CD4-positive, alpha-beta T cell (primary cell): ENCODE results near the gene TUBG1. TPM values are rescaled to one million over a fixed set of nuclear protein-coding genes. Genes with fewer than 3 reads are reported as not detected.

Experiments used
- ATAC-seq: fragments of 200-7000 bp; cut with Tn5 transposase; one replicate; pipeline ENCODE4 v1.10.0; 2022; ENCODE audit warnings: mild to moderate bottlenecking; ENCODE audit not compliant: poor library complexity
- CTCF ChIA-PET: fragments of 350-600 bp; sonication (Branson Sonifier 250); formaldehyde crosslinking; loops from one replicate; lab custom pipeline; 2021; ENCODE audit warnings: antibody characterized with exemption, inconsistent platforms; lab: Charles Lee
- POLR2A ChIA-PET: fragments of 350-600 bp; sonication (Branson Sonifier 250); formaldehyde crosslinking; loops from one replicate; lab custom pipeline; 2021; ENCODE audit warnings: antibody characterized with exemption, inconsistent platforms; lab: Charles Lee
- DNase-seq, 14 experiments: peaks; one replicate each; pipeline ENCODE4 v3.0.0-alpha.2; 2013 to 2020; ENCODE audit warnings: mixed read lengths in 2 of 14
- H3K27ac ChIP-seq, 2 donors: one replicate each; pipeline versions ENCODE4 v1.5.1 to v1.7.0; 2013; ENCODE audit warnings: low read length in 2 of 2, low read depth in 1 of 2, mild to moderate bottlenecking in 1 of 2
- H3K27me3 ChIP-seq, 2 experiments: 1 replicate in 1 of 2; 2 replicates in 1 of 2; pipeline versions ENCODE4 v1.6.1 to v1.7.0; 2013; ENCODE audit warnings: low read length in 2 of 2, control low read depth in 1 of 2, mild to moderate bottlenecking in 1 of 2, moderate library complexity in 1 of 2; ENCODE audit not compliant: insufficient read depth in 2 of 2, control insufficient read depth in 1 of 2
- H3K36me3 ChIP-seq: one replicate; pipeline ENCODE4 v1.6.1; 2013; ENCODE audit warnings: low read length, control low read depth; ENCODE audit not compliant: insufficient read depth
- H3K4me1 ChIP-seq: one replicate; pipeline ENCODE4 v1.6.1; 2013; ENCODE audit warnings: low read length, control low read depth; ENCODE audit not compliant: insufficient read depth
- H3K4me3 ChIP-seq: one replicate; pipeline ENCODE4 v1.5.1; 2013; ENCODE audit warnings: mild to moderate bottlenecking, low read length, moderate library complexity
- H3K9me3 ChIP-seq, 2 experiments: 1 replicate in 1 of 2; 2 replicates in 1 of 2; pipeline versions ENCODE4 v1.6.1 to v1.7.0; 2013; ENCODE audit warnings: low read length in 2 of 2, mild to moderate bottlenecking in 2 of 2, control low read depth in 1 of 2, moderate library complexity in 1 of 2; ENCODE audit not compliant: control insufficient read depth in 1 of 2, insufficient read depth in 1 of 2
- H3K27ac Mint-ChIP-seq: one replicate; pipeline ENCODE4 v1.8.0; 2020; ENCODE audit warnings: mixed read lengths
- H3K27me3 Mint-ChIP-seq: one replicate; pipeline ENCODE4 v1.8.0; 2021; ENCODE audit warnings: mixed read lengths
- H3K36me3 Mint-ChIP-seq: one replicate; pipeline ENCODE4 v1.8.0; 2021; ENCODE audit warnings: low read depth, mixed read lengths
- H3K4me1 Mint-ChIP-seq: one replicate; pipeline ENCODE4 v1.8.0; 2021; ENCODE audit warnings: low read depth, mixed read lengths
- H3K4me3 Mint-ChIP-seq: one replicate; pipeline ENCODE4 v1.8.0; 2020; ENCODE audit warnings: mild to moderate bottlenecking, mixed read lengths
- H3K9me3 Mint-ChIP-seq: one replicate; pipeline ENCODE4 v1.8.0; 2020; ENCODE audit warnings: mixed read lengths
- CTCF ChIP-seq: fragments of 200-600 bp; IDR thresholded peaks from one replicate; pipeline ENCODE4 v1.8.0; 2022; ENCODE audit warnings: antibody characterized with exemption, mild to moderate bottlenecking
- intact Hi-C, 2 experiments: fragments of 100-400 bp; cut with DNase I in 1 of 2; cut with micrococcal nuclease in 1 of 2; formaldehyde crosslinking; loops; one replicate each; pipeline versions ENCODE4 v1.15.1 to v1.9.0; 2023 to 2025; cut with DNase I, micrococcal nuclease
- total RNA-seq, 174 experiments: library from RNA in 2 of 174; stranded (reverse) in 2 of 174; gene quantifications; one replicate each; pipeline ENCODE4 v1.2.3 and lab custom pipeline; 2021 to 2026

TUBG1 gene
- total RNA-seq, 2 experiments from 2014 or later, result 7.3 to 8.5 TPM

GRCh38 chr17:42574463-42574862 is 35.0 kb upstream of the TUBG1 start:
- H3K27ac ChIP-seq, result no peak overlapping the region
- H3K36me3 ChIP-seq, result peaks cover 56% of the 10 kb centered on the region
- Mint-ChIP-seq H3K27me3 (no peaks in the 10 kb centered on the region), H3K9me3 (no peaks in the 10 kb centered on the region), H3K4me1 (peaks cover 34% of the 10 kb centered on the region), H3K4me3 (no peak overlapping the region), H3K27ac (no peak overlapping the region), H3K36me3 (peaks cover 67% of the 10 kb centered on the region)
- no peaks in the 10 kb centered on the region for H3K9me3 ChIP-seq
- DNase-seq, result no peak
- ChIA-PET CTCF (no interaction called here), POLR2A (interaction anchor here (1.1 to 1.2 kb wide), 2 partner anchors 20 to 262 kb away, joined by 3 to 4 read pairs; no protein-coding TSS in a partner anchor)
- peaks cover 27% of the 10 kb centered on the region for H3K4me1 ChIP-seq
- TF ChIP-seq CTCF, result no peak
- ATAC-seq, result no peak
- H3K27me3 ChIP-seq, result no peaks in the 10 kb centered on the region
- intact Hi-C loops, result no loop called here
- H3K4me3 ChIP-seq, result no peak overlapping the region

- no peak for TF ChIP-seq CTCF
These were observed 32.3 kb upstream of the TUBG1 start for GRCh38 chr17:42577140-42577531.

GRCh38 chr17:42577532-42578281 is 31.8 kb upstream of the TUBG1 start, which contains the start of gene PSMC3IP:
Gene PSMC3IP (minus strand): TSS chr17:42577729. CDS start chr17:42577686, 43 bp downstream.
- no peaks in the 10 kb centered on the region for H3K27me3 ChIP-seq
- ChIA-PET POLR2A (interaction anchor here (0.7 to 2.5 kb wide), 21 partner anchors 11 to 811 kb away, joined by 3 to 42 read pairs (median 5); partner anchors contain the start of genes BECN1, COASY, MLX and NAGLU), CTCF (interaction anchor here (0.5 to 2.8 kb wide), 28 partner anchors 9 to 634 kb away, joined by 3 to 45 read pairs (median 6); partner anchors contain the start of genes BECN1, CCR10, CNTNAP1 and MLX)
- TF ChIP-seq CTCF, result peak; percentile 53
- H3K27ac ChIP-seq, result peak within 1 kb of the TSS; percentile 49 to 67
- DNase-seq, result peak; percentile 81 to 95 (median 90)
- H3K9me3 Mint-ChIP-seq, result no peaks in the 10 kb centered on the region
- H3K9me3 ChIP-seq, result no peaks in the 10 kb centered on the region
- peak within 1 kb of the TSS; percentile 97 for H3K4me3 Mint-ChIP-seq
- H3K36me3 ChIP-seq, result peaks cover 50% of the 10 kb centered on the region
- peak within 1 kb of the TSS; percentile 80 for H3K27ac Mint-ChIP-seq
- H3K36me3 Mint-ChIP-seq, result peaks cover 65% of the 10 kb centered on the region
- peaks cover 21% of the 10 kb centered on the region for H3K4me1 ChIP-seq
- no peaks in the 10 kb centered on the region for H3K27me3 Mint-ChIP-seq
- H3K4me3 ChIP-seq, result peak within 1 kb of the TSS; percentile 67
- intact Hi-C loops, result loop anchor here (1.0 to 5.0 kb wide), 5 partner anchors 23 to 255 kb away; partner anchors contain the start of gene PSME3 (in 1 of the 2)
- peak; percentile 89 for ATAC-seq
- peaks cover 32% of the 10 kb centered on the region for H3K4me1 Mint-ChIP-seq

More at GRCh38 chr17:42577140-42577531, 32.3 kb upstream of the TUBG1 start:
- Mint-ChIP-seq H3K36me3 (peaks cover 63% of the 10 kb centered on the region), H3K27me3 (no peaks in the 10 kb centered on the region), H3K9me3 (no peaks in the 10 kb centered on the region), H3K4me3 (peak overlapping the region; percentile 87), H3K4me1 (peaks cover 32% of the 10 kb centered on the region), H3K27ac (peak overlapping the region; percentile 80)
- intact Hi-C loops, result loop anchor here (2.0 to 5.0 kb wide), 2 partner anchors 22 to 255 kb away; partner anchors contain the start of gene PSME3 (in 1 of the 2)
- Histone ChIP-seq H3K4me1 (peaks cover 21% of the 10 kb centered on the region), H3K4me3 (peak overlapping the region; percentile 67), H3K27me3 (no peaks in the 10 kb centered on the region), H3K27ac (peak overlapping the region in 1 of 2 donors; percentile 49), H3K36me3 (peaks cover 50% of the 10 kb centered on the region), H3K9me3 (no peaks in the 10 kb centered on the region)
- DNase-seq (no peak), ATAC-seq (no peak)
- POLR2A ChIA-PET, result interaction anchor here (0.7 to 2.5 kb wide), 10 partner anchors 10 to 247 kb away, joined by 3 to 42 read pairs (median 10); partner anchors contain the start of genes BECN1, COASY, MLX and NAGLU
- CTCF ChIA-PET, result interaction anchor here (1.0 to 2.8 kb wide), 10 partner anchors 9 to 634 kb away, joined by 3 to 45 read pairs (median 12); partner anchors contain the start of genes CCR10, MLX, PLEKHH3 and RETREG3
